HG02571 (cell line): ENCODE data around the gene CFD.

Source experiments
- ATAC-seq: cut with Tn5 transposase; IDR thresholded peaks from one replicate; pipeline ENCODE4 v1.9.1; 2021; ENCODE audit warnings: mild to moderate bottlenecking, moderate library complexity; ENCODE audit not compliant: unreplicated experiment

The CFD gene

DNA sequence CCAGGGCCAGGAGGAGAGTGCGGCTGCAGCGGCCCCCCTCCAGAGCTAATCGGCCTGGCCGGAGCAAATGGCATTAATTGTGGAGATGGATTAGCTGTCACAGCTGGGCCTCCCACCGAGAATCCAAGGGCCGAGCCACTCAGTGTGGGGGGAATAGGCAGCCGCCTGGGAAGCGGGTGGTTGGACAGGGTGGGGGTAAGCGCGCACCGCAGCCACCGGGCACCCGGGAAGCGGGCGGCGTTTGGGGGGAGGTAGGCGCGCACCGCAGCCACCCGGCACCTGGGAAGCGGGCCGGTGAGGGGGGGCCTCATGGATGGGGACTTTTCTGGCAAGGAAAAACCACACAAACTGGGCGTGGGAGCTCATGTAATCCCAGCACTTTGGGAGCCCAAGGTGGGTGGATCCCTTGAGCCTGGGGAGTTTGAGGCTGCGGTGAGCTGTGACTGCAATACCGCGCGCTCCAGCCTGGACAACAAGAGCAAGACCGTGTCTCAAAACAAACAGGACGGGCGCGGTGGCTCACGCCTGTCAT lies 43.9 kb downstream of the CFD start:
- no peak for ATAC-seq

- no peak for ATAC-seq
Observed at GRCh38 chr19:904545-904944, 45.1 kb downstream of the CFD start.

GRCh38 chr19:906480-906879 lies 47.0 kb downstream of the CFD start:
- ATAC-seq = no peak

DNA sequence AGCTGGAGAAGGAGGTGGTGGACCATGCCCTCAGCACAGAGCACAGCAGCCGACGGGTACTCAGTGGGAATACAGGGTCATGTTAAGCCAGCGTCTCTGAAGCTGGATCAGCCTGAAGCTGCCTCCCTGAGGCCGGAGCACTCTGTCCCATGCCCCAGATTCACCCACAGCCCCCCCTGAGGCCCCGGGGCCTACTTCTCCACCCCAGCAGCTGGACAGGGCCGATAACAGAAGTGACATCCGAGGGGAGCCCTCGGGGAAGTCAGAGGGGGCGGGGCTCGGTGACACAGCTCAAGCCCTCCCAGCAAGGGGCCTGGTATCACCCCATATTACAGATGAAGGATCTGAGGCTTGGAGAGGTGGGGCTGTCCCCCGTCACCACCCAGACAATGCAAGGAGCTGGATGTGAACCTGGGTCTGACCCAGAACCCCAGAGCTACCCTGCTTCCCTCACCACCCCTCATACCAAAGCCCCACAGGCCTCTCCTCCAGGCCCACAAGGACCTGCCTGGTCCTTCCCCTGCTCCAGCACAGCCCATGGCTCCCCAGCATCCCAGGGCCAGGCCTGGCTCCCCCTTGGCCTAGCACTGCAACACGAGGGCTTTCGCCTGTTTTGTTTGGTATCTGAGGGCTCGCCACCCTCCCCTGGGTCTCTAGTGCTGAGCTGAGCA lies 47.9 kb downstream of the CFD start:
- no peak for ATAC-seq

DNA sequence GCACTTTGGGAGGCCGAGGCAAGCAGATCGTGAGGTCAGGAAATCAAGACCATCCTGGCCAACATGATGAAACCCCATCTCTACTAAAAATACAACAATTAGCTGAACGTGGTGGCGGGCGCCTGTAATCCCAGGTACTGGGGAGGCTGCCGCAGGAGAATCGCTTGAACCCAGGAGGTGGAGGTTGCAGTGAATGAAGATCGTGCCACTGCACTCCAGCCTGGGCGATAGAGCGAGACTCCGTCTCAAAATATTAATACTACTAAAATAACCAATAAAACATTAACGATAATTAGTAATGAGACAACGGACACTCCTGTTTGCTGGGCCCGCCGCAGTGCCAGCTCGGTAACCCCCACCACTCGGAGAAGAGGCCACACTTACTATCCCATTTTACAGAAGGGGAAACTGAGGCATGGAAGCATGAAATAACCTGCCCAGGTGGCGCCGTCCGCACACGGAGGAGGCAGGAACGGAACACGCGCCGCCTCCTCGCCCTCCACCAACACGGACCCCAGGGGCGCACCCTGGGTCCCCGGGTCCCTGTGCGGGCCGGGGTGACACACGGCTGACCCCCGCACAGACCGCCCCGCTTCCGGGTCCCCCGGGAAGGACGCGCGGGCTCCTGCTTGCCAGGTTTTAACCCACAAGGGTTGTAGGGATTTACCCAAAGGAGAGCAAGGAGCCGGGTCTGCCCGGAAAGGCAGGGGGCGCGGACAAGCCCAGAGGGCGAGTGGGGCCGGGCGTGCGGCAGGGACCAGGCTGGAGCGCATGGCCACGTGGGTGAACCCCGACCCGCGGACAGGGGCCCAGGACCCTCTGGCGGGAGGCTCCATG lies 52.0 kb downstream of the CFD start:
- no peak for ATAC-seq

DNA sequence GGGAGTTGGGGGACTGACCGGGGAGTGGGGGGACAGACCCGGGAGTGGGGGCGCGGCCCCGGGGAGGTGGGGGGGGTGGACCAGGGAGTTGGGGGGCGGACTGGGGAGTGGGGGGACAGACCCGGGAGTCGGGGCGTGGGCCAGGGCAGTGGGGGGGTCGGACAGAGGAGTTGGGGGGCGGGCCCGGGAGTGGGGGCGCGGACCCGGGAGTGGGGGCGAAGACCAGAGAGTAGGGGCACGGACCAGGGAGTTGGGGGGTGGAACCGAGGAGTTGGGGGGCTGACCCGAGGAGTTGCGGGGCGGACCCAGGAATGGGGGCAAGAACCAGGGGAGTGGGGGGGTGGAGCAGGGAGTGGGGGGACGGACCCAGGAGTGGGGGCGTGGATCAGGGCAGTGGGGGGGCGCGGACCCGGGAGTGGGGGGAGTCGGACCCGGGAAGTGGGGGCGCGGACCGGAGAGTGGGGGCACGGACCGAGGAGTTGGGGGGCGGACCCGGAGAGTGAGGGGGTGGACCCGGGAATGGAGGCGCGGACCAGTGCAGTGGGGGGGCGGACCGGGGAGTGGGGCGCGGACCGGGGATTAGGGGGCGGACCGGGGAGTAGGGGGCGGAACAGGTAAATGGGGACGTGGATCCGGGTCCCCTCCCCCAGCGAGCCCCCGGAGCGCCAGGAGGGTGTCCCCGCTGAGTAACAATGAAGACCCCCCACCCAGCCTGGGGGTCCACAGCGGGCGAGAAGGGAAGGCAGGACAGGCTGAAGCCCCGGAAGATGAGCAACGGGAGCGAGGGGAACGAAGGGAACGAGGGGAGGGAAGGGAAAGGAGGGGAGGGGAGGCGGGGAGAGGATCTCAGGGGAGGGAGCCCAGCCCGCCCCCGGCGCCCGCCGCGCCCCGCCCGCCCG lies 53.0 kb downstream of the CFD start:
- ATAC-seq = no peak
